GM18508 (cell line): Measurements from ENCODE around the gene CADPS.

Experiments used
- ATAC-seq: cut with Tn5 transposase; IDR thresholded peaks from one replicate; pipeline ENCODE4 v1.9.1; 2021; ENCODE audit warnings: moderate number of reproducible peaks; ENCODE audit not compliant: insufficient read depth, unreplicated experiment

Gene CADPS

GRCh38 chr3:62532796-62533195 is 342.4 kb downstream of the CADPS start:
- ATAC-seq, result no peak

- no peak for ATAC-seq
Measured at GRCh38 chr3:62531981-62532380, 343.2 kb downstream of the CADPS start.

GRCh38 chr3:62531493-62531892 is 343.7 kb downstream of the CADPS start:
- no peak for ATAC-seq

GRCh38 chr3:62529230-62529629 is 346.0 kb downstream of the CADPS start:
- ATAC-seq, result no peak

GRCh38 chr3:62527474-62527873 is 347.7 kb downstream of the CADPS start:
- ATAC-seq, result no peak

GRCh38 chr3:62525281-62525680 is 349.9 kb downstream of the CADPS start:
- ATAC-seq, result no peak

- ATAC-seq, result no peak
Measured at GRCh38 chr3:62523672-62524071, 351.5 kb downstream of the CADPS start.

- ATAC-seq, result no peak
Measured at GRCh38 chr3:62521464-62522105, 353.6 kb downstream of the CADPS start.

GRCh38 chr3:62503516-62503915 is 371.7 kb downstream of the CADPS start:
- ATAC-seq, result no peak

- ATAC-seq, result no peak
Measured at GRCh38 chr3:62502315-62503300, 372.6 kb downstream of the CADPS start.

- no peak for ATAC-seq
Measured at GRCh38 chr3:62501289-62501668, 373.9 kb downstream of the CADPS start.

GRCh38 chr3:62500556-62501288 is 374.5 kb downstream of the CADPS start:
- no peak for ATAC-seq

- no peak for ATAC-seq
Measured at GRCh38 chr3:62497156-62497555, 378.1 kb downstream of the CADPS start.

- no peak for ATAC-seq
Measured at GRCh38 chr3:62496503-62496902, 378.7 kb downstream of the CADPS start.

GRCh38 chr3:62493109-62493801 is 382.0 kb downstream of the CADPS start:
- ATAC-seq, result no peak

GRCh38 chr3:62482961-62483360 is 392.3 kb downstream of the CADPS start:
- ATAC-seq, result no peak

- ATAC-seq, result no peak
Measured at GRCh38 chr3:62481962-62482361, 393.3 kb downstream of the CADPS start.

- no peak for ATAC-seq
Measured at GRCh38 chr3:62480056-62480455, 395.2 kb downstream of the CADPS start.

GRCh38 chr3:62479326-62479725 is 395.9 kb downstream of the CADPS start:
- no peak for ATAC-seq

- ATAC-seq, result no peak
Measured at GRCh38 chr3:62475306-62475705, 399.9 kb downstream of the CADPS start.
